Muscle layer of duodenum (tissue), 2 donors: Measurements from ENCODE around the gene ARF5.
"Not testable (repeated sequence)": the region's sequence is repeated elsewhere in the genome, so short reads cannot be mapped to it uniquely, and the experiment has no call there.

Source experiments
- H3K27ac ChIP-seq: one replicate; pipeline ENCODE4 v1.7.0; 2013; ENCODE audit warnings: mild to moderate bottlenecking, low read length
- H3K27me3 ChIP-seq: one replicate; pipeline ENCODE4 v1.7.0; 2013; ENCODE audit warnings: low read depth, mild to moderate bottlenecking, control low read depth, low read length
- H3K36me3 ChIP-seq, 2 donors: one replicate each; pipeline ENCODE4 v1.7.0; 2013; ENCODE audit warnings: low read length in 2 of 2, control low read depth in 1 of 2, mild to moderate bottlenecking in 1 of 2; ENCODE audit not compliant: insufficient read depth in 2 of 2, control insufficient read depth in 1 of 2
- H3K4me1 ChIP-seq, 2 donors: one replicate each; pipeline ENCODE4 v1.7.0; 2013; ENCODE audit warnings: low read length in 2 of 2, mild to moderate bottlenecking in 2 of 2, control low read depth in 1 of 2, moderate library complexity in 1 of 2; ENCODE audit not compliant: insufficient read depth in 2 of 2, control insufficient read depth in 1 of 2
- H3K4me3 ChIP-seq, 2 donors: one replicate each; pipeline ENCODE4 v1.7.0; 2013; ENCODE audit warnings: low read length in 2 of 2, low read depth in 1 of 2, mild to moderate bottlenecking in 1 of 2
- H3K9me3 ChIP-seq, 2 donors: one replicate each; pipeline ENCODE4 v1.7.0; 2013; ENCODE audit warnings: low read length in 2 of 2, control low read depth in 1 of 2, mild to moderate bottlenecking in 1 of 2; ENCODE audit not compliant: control insufficient read depth in 1 of 2
- donor health status: healthy.

ARF5 gene

DNA sequence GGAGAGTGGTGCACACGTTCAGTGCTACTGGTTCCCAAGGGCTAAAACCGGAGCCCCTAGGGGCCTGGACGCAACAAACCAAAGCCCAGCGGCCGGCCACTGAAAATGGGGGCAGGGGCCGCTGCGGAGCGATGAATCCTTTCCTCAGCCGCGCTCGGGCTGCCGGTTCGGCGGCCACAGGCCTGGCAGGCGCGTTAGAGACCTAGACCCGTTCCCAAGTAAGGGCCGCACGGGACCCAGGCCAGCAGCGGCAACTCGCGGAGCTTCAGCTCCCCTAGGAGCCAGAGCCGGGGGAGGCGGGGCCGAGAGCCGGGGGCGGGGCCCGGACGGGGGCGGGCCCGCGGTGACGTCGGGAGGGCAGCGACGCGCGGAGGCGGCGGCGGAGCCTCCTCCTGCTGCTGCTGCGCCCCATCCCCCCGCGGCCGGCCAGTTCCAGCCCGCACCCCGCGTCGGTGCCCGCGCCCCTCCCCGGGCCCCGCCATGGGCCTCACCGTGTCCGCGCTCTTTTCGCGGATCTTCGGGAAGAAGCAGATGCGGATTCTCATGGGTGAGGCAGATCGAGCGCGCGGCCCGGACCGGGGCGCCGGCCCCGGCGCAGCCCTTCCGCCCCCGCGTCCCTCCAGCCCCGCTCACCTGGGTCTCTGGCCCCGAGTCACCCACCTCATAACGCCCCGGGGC is at the start of gene ARF5:
ARF5 (plus strand) TSS at position 393 of the 678 bp plus-strand sequence; CDS start at position 481, 88 bp downstream.
- Histone ChIP-seq H3K27ac (peak within 1 kb of the TSS; percentile 69), H3K27me3 (no peaks in the 10 kb centered on the region), H3K4me1 (peaks cover 24 to 43% of the 10 kb centered on the region in 2 donors), H3K36me3 (peaks cover 17 to 18% of the 10 kb centered on the region in 2 donors), H3K4me3 (peak within 1 kb of the TSS; percentile 81 to 90), H3K9me3 (no peaks in the 10 kb centered on the region)

DNA sequence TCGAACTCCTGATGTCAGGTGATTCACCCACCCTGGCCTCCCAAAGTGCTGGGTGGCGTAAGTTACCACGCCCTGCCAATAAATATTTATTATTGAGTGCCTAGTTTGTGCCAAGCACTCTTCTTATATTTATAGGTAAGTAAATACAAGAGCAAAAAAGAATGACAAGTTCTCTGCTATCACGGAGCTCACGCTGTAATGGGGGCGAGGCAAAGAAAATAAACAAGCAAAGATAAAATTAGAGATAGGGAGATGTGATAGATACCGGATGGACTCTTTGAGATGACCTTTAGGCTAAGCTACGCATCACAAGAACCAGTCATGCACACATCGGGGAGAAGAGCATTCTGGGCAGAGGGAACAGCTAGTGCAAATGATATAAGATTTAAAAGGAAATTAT is 49.1 kb upstream of the ARF5 start:
- no peaks in the 10 kb centered on the region for H3K27me3 ChIP-seq
- no peaks in the 10 kb centered on the region for H3K9me3 ChIP-seq
- H3K4me1 ChIP-seq: no peaks in the 10 kb centered on the region
- H3K36me3 ChIP-seq: no peaks in the 10 kb centered on the region
- H3K27ac ChIP-seq: no peak overlapping the region
- no peak overlapping the region for H3K4me3 ChIP-seq

DNA sequence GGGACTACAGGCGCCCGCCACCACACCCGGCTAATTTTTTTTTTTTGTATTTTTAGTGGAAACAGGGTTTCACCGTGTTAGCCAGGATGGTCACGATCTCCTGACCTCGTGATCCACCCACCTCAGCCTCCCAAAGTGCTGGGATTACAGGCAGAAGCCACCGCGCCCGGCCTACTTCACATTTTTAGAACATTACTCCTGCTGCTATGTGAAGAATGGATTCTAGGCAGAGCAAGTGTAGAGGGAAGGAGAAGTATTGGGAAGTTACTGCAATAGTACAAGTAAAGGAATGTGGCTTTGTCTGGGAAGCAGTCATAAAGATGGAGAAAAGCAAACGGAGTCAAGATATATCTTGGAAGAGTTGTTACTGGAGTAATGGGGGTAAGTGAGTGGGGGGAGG is 47.8 kb upstream of the ARF5 start:
- not testable (repeated sequence) for H3K36me3 ChIP-seq, H3K4me3 ChIP-seq, H3K4me1 ChIP-seq, H3K9me3 ChIP-seq, H3K27ac ChIP-seq, H3K27me3 ChIP-seq

DNA sequence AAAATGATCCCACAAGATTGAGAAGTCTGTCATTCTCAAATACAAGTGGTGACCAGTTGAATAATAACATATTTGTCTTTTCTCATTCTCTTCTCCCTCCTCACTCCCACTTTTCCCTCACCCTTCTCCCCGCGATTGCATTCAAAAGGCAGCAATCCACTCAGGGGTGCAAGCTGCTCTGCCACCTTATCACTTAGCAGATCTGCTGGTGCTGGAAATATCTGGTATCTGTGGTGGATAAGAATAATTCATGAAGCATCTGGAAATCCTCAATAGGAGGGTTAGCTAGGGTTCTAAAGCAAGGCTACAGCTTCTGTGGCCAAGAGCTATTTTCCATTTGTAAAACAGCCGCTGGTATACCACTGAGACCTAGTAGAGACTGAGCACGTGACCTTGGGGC is 46.7 kb upstream of the ARF5 start:
- H3K27me3 ChIP-seq: no peaks in the 10 kb centered on the region
- H3K27ac ChIP-seq: no peak overlapping the region
- no peaks in the 10 kb centered on the region for H3K4me1 ChIP-seq
- peaks cover 0 to 4% of the 10 kb centered on the region in 2 donors for H3K9me3 ChIP-seq
- no peaks in the 10 kb centered on the region for H3K36me3 ChIP-seq
- H3K4me3 ChIP-seq: no peak overlapping the region

- no peaks in the 10 kb centered on the region for H3K27me3 ChIP-seq
- peaks cover 0 to 4% of the 10 kb centered on the region in 2 donors for H3K9me3 ChIP-seq
- H3K4me1 ChIP-seq: no peaks in the 10 kb centered on the region
- H3K27ac ChIP-seq: no peak overlapping the region
- no peaks in the 10 kb centered on the region for H3K36me3 ChIP-seq
- no peak overlapping the region for H3K4me3 ChIP-seq
Measured at GRCh38 chr7:127546313-127546712, 41.9 kb upstream of the ARF5 start.

- no peaks in the 10 kb centered on the region for H3K4me1 ChIP-seq
- H3K27ac ChIP-seq: no peak overlapping the region
- H3K4me3 ChIP-seq: no peak overlapping the region
- H3K36me3 ChIP-seq: no peaks in the 10 kb centered on the region
- peaks cover 0 to 4% of the 10 kb centered on the region in 2 donors for H3K9me3 ChIP-seq
- no peaks in the 10 kb centered on the region for H3K27me3 ChIP-seq
Measured at GRCh38 chr7:127550247-127550646, 38.0 kb upstream of the ARF5 start.

GRCh38 chr7:127551941-127552340 is 36.3 kb upstream of the ARF5 start:
- Histone ChIP-seq H3K27ac (no peak overlapping the region), H3K4me3 (no peak overlapping the region)

DNA sequence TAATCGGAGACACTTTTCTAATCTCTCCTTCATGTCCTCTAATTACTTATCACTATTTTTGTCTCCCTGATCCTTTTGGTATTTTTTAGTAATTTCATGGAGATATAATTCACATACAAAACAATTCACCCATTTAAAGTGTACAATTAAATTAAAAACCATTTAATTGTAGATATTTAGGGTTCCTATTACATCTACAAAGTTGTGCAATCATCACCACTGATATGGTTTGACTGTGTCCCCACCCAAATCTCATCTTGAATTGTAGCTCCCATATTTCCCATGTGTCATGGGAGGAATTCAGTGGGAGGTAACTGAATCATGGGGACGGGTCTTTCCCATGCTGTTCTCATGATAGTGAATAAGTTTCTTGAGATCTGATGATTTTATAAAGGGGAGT is 31.8 kb upstream of the ARF5 start:
- H3K4me1 ChIP-seq: no peaks in the 10 kb centered on the region

More at GRCh38 chr7:127551941-127552340, 36.3 kb upstream of the ARF5 start:
- Histone ChIP-seq H3K4me1 (no peaks in the 10 kb centered on the region), H3K9me3 (no peaks in the 10 kb centered on the region), H3K27me3 (no peaks in the 10 kb centered on the region), H3K36me3 (no peaks in the 10 kb centered on the region)

GRCh38 chr7:127557803-127558202 is 30.4 kb upstream of the ARF5 start:
- Histone ChIP-seq H3K4me1 (no peaks in the 10 kb centered on the region), H3K36me3 (no peaks in the 10 kb centered on the region), H3K27ac (no peak overlapping the region), H3K27me3 (no peaks in the 10 kb centered on the region), H3K9me3 (no peaks in the 10 kb centered on the region), H3K4me3 (no peak overlapping the region)

More for the DNA sequence above, 31.8 kb upstream of the ARF5 start:
- no peaks in the 10 kb centered on the region for H3K9me3 ChIP-seq
- no peaks in the 10 kb centered on the region for H3K36me3 ChIP-seq
- no peak overlapping the region for H3K4me3 ChIP-seq
- no peaks in the 10 kb centered on the region for H3K27me3 ChIP-seq
- H3K27ac ChIP-seq: no peak overlapping the region

GRCh38 chr7:127566242-127566641 is 22.0 kb upstream of the ARF5 start:
- Histone ChIP-seq H3K4me1 (no peaks in the 10 kb centered on the region), H3K27ac (no peak overlapping the region), H3K9me3 (no peaks in the 10 kb centered on the region), H3K36me3 (no peaks in the 10 kb centered on the region), H3K27me3 (no peaks in the 10 kb centered on the region), H3K4me3 (no peak overlapping the region)

GRCh38 chr7:127568034-127568433 is 20.2 kb upstream of the ARF5 start:
- not testable (repeated sequence) for H3K9me3 ChIP-seq, H3K27me3 ChIP-seq, H3K4me1 ChIP-seq, H3K27ac ChIP-seq, H3K4me3 ChIP-seq, H3K36me3 ChIP-seq
